GM18873 (cell line): ENCODE data around the gene PTP4A2.

Experiments
- ATAC-seq: cut with Tn5 transposase; IDR thresholded peaks from one replicate; pipeline ENCODE4 v1.9.1; 2021; ENCODE audit warnings: mild to moderate bottlenecking, moderate library complexity, moderate number of reproducible peaks; ENCODE audit not compliant: unreplicated experiment, low FRiP score

PTP4A2 gene

DNA sequence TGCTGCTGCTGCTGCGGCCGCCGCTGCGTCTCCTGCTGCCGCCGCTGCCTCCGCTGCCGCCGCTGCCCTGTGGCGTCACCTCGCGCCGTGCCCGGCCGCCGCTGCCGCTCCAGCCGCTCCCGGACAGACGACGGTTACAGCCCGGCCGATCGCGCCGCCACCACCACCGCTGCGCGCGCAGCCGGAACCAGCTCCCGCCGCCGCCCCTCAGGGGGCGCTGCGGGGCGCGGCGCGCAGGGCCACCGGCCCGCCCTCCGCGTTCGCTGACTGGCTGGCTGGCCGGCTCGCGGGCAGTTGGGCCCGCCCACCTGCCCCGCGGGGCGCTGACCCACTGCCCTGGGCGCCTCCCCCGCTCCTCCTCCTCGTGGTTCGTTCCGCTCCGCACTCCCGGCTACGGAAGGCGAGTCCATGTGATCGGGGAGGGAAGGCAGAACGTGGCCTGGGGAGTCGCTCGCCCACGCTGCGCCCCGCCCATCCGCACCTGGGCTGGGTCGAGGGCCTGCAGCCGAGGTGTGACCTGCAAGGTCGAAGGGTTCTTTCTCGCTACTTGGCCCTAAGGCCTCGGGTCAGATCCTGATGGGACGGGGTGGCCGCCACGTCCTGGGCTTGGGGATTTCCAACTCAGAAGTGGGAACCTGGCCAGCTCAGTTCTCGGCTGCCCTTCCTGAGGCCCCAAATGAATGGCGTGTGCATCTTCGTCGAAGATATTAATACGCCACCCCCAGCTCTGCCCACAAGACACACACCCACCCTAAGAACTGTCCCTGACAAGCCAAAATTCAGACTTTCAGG is at the start of gene PTP4A2:
Gene PTP4A2, minus strand, starts transcription at position 185 of the 792 bp plus-strand sequence. CDS start 19,303 bp downstream, outside the sequence.
- ATAC-seq = peak; percentile 61

GRCh38 chr1:31987135-31987619 is 49.0 kb upstream of the PTP4A2 start:
- ATAC-seq = no peak

- no peak for ATAC-seq
Measured at GRCh38 chr1:31985430-31985829, 47.3 kb upstream of the PTP4A2 start.

DNA sequence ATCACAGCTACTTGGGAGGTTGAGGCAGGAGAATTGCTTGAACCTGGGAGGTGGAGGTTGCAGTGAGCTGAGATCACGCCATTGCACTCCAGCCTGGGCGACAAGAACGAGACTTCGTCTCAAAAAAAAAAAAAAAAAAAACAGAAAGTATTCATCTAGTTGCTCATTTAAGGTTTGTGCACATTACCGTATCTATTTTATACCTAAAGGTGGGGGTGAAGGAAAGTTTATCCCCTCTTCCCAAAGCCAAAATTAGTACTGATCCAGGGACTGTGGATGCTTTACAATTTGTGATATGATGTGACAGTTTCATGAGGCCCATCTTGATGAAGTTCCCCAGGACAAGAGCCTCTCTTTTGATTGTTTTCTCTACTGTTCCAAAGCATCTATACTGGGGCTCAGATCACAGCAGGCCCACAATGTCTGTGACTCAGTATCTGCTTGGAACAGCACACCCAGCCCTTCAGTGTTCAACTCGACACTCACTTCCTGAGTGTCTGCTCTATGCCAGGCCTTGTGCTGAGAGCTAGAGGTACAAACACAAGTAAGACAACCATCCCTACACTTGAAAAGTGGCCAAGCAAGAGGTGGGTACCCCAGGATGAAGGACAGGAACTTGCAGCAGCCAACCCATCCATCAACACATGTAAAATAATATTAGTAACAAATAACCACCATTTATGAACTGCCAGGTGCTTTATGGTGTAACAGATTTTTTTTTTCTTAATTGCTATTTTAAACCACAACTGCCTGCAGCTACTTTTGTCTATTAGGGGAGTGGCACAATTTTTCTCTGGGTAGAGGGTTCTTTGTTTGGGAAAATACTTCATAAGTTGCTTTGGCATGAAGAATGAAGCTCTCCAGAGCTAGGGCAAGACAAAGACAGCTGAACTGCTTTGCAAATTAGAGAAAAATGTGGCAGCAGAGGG is 46.5 kb upstream of the PTP4A2 start:
- ATAC-seq = no peak

GRCh38 chr1:31981972-31982371 is 43.8 kb upstream of the PTP4A2 start:
- ATAC-seq = no peak

- no peak for ATAC-seq
Measured at GRCh38 chr1:31981456-31981839, 43.3 kb upstream of the PTP4A2 start.

DNA sequence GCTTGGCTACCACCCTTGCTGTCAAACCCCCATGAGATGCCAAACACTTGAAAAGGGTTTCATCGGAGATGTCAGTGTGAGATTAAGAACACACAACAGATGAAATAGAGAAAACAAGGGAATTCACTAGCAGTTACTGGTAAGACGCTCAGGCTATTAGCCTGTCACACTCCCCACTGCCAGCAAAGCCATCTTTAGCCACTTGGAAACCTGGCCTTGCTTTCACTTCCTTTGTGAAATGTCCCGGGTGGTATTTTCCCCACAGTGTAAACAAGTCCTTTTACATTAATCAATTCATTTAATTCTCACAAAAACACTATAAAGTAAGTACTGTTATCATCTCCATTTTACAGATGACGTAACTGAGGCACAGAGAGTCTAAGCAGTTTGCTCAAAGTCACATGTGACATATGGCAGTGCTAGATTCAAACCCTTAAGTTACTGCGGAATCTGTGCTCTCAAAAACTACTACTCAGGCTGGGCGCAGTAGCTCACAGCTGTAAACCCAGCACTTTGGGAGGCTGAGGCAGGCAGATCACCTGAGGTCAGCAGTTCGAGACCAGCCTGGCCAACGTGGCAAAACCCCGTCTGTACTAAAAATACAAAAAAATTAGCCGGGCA is 42.8 kb upstream of the PTP4A2 start:
- no peak for ATAC-seq

DNA sequence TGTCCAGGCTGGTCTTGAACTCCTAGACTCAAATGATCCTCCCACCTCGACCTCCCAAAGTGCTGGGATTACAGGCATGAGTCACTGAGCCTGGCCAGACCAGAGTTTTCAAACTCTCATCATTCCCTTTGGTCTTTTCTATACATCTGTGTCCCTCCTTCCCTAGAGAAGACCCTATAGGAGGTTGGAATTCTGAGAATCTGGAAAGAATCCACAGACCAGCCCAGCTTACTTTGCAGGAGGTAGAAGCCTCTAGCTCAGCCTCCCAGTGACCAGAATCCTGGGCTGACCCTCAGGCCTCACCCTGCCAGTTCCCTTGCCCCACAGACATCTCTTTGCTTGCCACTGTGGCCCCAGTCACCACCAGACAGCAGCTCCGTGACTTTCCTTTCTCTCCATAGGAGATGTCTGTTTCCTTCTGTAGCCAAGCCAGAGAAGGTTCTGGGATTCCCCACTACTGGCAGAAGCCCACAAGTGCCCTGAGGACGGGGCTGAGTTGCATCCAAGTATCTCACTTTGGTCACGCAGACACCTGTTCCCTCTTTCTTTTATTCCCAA is 40.8 kb upstream of the PTP4A2 start:
- no peak for ATAC-seq

DNA sequence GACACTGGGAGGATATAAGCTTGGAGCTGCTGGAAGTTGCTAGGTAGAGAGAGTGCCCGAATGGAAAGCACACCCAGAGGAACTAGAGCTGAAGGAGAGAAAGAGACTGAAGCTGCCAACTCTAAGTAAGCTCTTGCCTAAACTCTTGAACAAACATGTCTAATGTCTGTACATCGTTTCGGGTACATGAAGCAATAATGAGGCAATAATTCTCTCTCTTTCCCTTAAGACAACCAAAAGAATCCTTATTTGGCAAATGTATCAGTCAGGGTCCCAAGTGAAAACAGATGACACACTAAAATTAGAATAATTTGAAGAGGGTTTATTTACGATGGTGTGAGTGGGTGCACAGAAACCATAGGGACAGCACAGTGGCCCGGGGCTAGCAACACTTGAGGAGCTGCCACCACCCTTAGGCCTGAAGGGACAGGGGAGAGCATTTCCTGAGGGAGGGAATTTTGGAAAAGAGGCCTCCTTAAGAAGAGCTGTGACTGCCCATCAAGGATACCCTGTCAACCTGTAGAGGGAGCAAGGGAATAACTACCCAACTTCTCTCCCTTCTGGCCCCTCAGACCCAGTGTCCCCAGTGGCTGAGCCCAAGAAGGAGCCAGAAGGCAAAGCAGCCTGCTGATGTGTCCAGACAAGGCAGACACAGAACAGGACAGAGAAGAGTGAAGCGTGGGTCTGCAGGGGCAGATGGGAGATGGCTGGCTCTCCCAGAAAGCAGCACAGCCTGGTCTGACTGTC is 39.4 kb upstream of the PTP4A2 start:
- no peak for ATAC-seq

DNA sequence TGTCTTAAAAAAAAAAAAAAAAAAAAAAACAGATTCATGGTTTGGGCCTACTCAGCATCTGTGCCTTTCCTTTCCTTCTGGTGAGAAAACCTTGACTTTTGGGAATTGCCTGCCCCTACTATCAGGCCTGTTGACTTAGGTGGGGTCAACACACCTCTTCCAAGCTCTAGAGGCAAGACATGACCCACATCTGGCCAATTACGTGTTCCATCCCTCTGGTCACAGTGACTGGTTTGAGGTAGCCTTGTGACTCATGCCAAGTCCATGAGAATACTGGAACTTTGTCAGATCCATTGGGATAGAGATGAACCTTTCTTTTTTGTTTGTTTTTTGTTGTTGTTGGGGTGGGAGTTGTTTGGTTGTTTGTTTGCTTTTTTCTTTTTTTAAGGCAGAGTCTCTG is 38.2 kb upstream of the PTP4A2 start:
- no peak for ATAC-seq

DNA sequence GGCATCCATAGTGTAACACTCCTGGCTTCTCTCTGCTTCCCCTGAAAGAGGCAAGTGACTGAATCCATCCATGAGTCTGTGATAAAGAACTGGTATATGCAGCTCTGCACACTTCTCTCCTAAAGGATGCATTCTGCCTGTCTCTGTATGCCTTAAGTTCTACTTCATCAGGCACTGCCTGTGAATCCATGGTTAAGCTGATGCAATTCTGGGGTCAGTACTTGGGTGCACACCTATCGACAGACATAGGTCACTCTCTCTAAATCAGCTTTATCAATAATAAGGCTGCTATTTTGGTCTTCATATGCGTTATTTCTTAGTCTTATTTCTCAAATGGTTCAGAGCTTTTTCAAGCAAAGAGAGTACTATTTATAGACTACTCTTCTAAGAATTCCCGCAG is 32.7 kb upstream of the PTP4A2 start:
- ATAC-seq = no peak

DNA sequence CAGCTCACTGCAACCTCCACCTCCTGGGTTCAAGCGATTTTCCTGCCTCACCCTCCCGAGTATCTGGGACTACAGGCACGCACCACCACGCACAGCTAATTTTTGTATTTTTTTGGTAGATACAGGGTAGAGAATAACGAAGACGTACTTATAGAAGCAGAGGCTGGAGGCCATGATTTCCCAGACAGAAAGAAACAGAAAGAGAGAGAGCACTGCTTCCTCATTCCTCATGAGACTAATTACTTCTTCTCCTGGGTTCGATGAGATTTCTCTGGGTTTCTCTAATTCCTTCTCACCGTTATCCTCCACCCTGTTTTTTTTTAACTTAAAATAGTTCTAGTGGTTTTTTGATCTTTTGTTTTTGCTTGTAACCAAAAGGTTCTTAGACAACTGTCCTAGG is 23.4 kb upstream of the PTP4A2 start:
- ATAC-seq = no peak

- ATAC-seq = no peak
Measured at GRCh38 chr1:31959521-31960340, 21.6 kb upstream of the PTP4A2 start.

GRCh38 chr1:31957701-31958674 is 19.8 kb upstream of the PTP4A2 start:
- ATAC-seq = no peak

- ATAC-seq = peak; percentile 81
Measured at GRCh38 chr1:31955917-31956736, 18.0 kb upstream of the PTP4A2 start.

DNA sequence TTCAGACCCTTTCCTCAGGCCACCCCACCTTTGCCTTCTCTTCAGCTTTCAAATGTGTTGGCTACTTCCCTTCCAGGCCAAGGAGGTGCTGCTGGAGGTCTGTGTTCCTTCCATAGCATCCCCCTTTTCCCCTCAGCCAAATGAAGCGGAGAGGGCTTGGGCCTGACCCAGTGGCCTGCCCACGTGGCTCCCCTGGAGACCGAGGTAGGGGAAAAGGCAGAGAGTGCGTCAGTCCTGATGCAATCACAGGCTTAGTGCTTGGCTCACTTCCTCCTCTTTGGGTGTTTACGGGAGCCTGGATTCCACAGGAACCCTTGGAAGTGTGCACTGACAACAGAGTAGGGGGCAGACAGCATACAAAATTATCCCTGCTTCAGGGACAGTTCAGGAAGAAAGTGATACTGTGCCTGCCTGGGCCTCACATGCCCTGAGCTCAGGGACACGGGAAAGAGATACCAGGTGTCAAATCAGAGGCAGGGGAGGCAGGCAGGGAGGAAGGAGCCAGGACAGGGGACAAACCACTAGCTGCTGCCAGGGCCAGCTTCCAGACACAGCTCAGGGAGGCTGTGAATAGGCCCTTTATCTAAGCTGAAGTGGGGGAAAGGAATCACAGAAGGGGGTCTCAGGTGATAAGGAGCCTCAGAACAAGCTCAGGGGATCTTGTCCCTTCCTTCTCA is 16.6 kb upstream of the PTP4A2 start:
- no peak for ATAC-seq

GRCh38 chr1:31952825-31953220 is 14.7 kb upstream of the PTP4A2 start:
- no peak for ATAC-seq
